Effector CD8-positive, alpha-beta T cell (primary cell): Measurements from ENCODE around the gene CCDC117.
A peak's percentile ranks its signal among the peaks of the same experiment; 100 is the strongest.
"Not testable (repeated sequence)": the region's sequence is repeated elsewhere in the genome, so short reads cannot be mapped to it uniquely, and the experiment has no call there.

Experiments
- DNase-seq: peaks from one replicate; lab custom pipeline; 2025; lab: John Stamatoyannopoulos, UW
- total RNA-seq, 4 experiments: gene quantifications; one replicate each; lab custom pipeline; 2026; lab: John Stamatoyannopoulos, UW

The CCDC117 gene, protein sequence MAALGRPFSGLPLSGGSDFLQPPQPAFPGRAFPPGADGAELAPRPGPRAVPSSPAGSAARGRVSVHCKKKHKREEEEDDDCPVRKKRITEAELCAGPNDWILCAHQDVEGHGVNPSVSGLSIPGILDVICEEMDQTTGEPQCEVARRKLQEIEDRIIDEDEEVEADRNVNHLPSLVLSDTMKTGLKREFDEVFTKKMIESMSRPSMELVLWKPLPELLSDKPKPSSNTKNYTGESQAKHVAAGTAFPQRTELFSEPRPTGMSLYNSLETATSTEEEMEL
- 38.5 to 49.7 (median 40.6) reads per million in 4 experiments for total RNA-seq

- peak; percentile 89 for DNase-seq
These were observed at the start of gene CCDC117 for GRCh38 chr22:28772633-28773460. CCDC117 (plus strand) TSS chr22:28772695; CDS start chr22:28772850, 155 bp downstream.

DNA sequence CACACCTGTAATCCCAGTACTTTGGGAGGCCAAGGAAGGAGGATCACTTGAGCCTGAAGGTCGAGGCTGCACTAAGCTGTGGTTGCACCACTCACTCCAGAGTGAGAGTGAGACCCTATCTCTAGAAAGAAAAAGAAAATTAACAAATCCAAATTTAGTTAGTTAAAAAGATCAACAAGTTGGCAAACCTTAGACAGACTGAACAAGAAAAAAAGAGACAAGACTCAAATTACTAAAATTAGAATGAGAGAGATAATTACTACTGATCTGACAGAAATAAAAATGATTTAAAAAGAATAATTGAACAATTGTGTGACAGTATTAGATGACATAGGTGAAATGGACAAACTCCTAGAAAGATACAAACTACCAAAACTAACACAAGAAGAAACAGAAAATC lies 44.5 kb upstream of the CCDC117 start:
- no peak for DNase-seq

- DNase-seq = no peak
These were observed 43.7 kb upstream of the CCDC117 start for GRCh38 chr22:28728621-28729313.

DNA sequence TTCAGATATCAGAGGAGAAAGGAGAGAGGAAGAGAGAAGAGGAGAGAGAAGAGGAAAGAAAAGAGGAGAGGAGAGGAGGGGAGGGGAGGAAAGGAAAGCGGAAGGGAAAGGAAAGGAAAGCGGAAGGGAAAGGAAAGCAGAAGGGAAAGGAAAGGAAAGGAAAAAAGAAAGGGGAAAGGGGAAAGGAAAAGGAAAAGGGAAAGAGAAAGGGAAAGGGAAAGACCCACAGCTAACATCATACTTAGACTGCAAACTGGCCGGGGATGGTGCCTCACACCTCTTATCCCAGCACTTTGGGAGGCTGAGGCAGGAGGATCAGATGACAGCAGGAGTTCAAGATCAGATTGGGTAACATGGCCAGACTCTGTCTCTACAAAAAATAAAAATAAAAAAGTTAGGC lies 42.3 kb upstream of the CCDC117 start:
- no peak for DNase-seq

DNA sequence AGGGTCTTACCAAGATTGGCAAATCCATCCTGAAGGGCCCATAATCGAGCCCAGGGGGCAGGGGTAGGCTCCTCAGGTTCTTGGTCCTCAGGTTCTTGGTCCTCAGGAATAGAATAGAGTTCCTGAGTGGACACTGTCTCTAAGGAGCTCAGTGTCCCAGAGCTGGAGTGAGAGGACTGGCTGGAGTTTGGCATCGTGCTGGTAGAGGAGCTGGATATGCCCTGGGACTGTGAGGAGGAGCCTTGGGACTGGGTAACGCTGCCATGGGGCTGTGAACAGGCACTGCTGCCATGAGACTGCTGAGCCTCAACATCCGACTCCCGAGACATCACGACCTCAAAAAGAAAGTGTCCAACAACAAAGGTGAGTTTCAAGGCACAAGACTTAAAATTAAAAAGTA lies 38.1 kb upstream of the CCDC117 start:
- DNase-seq = no peak

- no peak for DNase-seq
These were observed 36.0 kb upstream of the CCDC117 start for GRCh38 chr22:28736301-28737155.

GRCh38 chr22:28737701-28738100 lies 34.8 kb upstream of the CCDC117 start:
- no peak for DNase-seq

DNA sequence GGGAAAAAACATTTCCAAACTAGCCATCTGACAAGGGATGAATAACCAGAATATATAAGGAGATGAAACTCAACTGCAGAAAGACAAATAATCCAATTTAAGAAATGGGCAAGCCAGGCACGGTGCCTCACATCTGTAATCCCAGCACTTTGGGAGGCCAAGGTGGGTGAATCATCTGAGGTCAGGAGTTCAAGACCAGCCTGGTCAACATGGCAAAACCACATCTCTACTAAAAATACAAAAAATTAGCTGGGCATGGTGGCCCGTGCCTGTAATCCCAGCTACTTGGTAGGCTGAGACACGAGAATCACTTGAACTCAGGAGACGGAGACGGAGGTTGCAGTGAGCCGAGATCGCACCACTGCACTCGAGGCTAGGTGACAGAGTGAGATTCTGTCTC lies 33.6 kb upstream of the CCDC117 start:
- not testable (repeated sequence) for DNase-seq

GRCh38 chr22:28741200-28741784 lies 31.2 kb upstream of the CCDC117 start:
- DNase-seq = no peak

- DNase-seq = peak; percentile 95
These were observed 30.5 kb upstream of the CCDC117 start, which contains the start of the genes CHEK2 and HSCB for GRCh38 chr22:28741785-28742561. CHEK2 (minus strand) TSS chr22:28741820; CDS start chr22:28734721, 7,099 bp downstream. HSCB (plus strand) TSS chr22:28742039; CDS start chr22:28742096, 57 bp downstream.

DNA sequence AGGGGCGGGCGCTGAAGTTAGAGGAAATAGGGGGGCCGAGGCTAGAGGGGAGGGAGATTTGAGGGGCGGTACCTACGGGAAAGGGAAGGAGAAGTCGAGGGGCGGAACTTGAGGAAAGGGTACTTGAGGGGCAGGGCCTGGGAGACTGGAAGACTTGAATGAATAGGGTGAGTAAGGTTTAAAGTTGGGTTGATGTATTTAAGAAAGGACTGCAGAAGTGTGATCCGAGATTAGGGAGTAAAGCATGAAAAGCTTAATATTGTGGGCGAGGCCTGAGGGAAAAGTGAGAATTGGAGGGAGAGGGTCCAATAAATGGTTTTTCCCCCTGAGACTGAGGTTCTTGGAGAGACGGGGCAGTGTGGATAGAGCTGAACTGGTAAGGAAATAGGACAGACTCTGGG lies 29.9 kb upstream of the CCDC117 start:
- DNase-seq = no peak

DNA sequence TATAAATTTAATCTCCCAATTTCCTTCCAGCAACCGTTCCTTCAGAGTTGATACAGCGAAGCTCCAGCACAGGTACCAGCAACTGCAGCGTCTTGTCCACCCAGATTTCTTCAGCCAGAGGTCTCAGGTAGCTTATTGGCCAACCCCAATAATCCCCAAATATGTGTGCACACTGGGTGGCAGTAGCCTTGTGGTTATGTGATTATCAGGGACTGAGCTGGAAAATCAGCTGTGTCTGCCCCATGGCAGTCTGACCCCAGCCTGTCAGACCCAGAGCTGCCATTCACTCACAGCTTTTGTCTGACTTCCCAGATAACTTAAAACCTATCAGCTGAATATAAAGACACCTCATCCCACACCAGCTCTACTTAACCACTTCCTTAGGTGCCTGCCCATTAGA lies 28.6 kb upstream of the CCDC117 start:
- no peak for DNase-seq

DNA sequence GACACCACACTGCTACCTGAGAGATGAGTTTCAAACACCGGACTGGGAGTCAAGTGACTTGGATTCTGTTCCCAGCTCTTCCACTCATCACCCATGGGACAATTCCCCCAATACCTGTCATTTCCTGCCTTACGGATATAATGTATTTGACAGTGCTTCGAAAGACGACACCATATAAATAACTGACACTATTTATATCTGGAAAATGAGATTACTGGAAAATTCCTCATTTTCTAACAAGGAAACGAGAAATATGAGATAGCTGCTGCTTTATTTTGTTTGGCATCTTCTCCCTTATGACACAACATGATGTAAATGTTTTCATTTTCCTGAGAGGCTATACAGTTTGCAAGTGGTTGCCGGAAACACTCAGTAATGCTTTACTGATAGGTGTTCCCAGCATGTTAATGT lies 22.0 kb upstream of the CCDC117 start:
- no peak for DNase-seq

DNA sequence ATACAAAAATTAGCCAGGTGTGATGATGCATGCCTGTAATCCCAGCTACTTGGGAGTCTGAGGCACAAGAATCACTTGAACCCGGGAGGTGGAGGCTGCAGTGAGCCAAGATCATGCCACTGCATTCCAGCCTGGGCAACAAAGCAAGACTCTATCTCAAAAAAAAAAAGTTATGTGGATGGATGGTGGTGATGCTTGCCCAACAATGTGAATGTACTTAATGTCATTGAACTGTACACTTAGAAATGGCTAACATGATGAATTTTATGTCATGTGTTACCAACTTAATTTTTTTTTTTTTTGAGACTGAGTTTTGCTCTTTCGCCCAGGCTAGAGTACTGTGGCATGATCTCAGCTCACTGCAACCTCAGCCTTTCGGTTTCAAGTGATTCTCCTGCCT lies 18.0 kb upstream of the CCDC117 start:
- not testable (repeated sequence) for DNase-seq

DNA sequence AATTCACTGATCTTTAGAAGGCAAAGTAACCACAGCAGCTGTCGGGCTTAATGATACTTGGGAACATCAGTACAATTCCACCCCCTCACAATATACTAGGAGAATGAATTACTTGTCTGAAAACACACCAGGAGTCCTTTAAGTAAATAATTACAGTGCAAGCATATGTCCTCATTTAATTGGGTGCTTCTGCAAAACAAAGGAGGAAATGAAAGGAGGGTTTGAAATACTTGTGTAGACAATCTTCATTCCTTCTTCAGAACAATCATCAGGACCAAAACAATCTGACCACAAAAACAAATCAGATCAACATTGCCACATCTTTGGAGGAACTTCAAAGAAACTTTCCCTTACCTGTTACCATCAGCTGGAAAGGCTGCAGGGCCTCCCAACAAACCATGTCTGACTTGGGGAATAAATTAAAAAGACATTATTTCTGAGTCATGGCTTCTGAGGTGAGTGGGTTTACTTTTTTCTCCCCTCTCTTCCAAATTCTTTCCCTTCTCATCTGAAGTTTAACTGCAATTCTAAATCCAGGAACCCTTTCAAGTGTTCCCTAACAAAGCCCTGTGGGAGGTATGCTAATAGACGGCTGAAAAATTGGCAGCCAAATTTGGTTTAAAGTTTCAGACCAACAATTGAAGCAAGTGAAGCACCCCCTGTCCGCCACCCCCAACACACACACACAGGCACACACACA lies 12.5 kb upstream of the CCDC117 start:
- no peak for DNase-seq

GRCh38 chr22:28761449-28761755 lies 11.1 kb upstream of the CCDC117 start:
- DNase-seq = no peak

DNA sequence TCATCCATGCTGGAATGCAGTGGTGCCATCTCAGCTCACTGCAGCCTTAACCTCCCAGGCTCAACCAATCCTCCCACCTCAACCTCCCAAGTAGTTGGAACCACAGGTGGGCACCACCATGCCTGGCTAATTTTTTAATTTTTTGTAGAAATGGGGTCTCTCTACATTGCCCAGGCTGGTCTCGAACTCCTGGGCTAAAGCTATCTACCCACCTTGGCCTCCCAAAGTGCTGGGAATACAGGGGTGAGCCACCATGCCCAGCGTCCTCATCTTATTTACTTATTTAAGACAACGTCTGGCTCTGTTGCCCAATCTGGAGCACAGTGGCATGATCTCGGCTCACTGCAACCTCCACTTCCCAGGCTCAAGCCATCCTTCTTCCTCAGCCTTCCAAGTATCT lies 10.5 kb upstream of the CCDC117 start:
- not testable (repeated sequence) for DNase-seq

- no peak for DNase-seq
These were observed 5.9 kb upstream of the CCDC117 start for GRCh38 chr22:28766628-28767027.

DNA sequence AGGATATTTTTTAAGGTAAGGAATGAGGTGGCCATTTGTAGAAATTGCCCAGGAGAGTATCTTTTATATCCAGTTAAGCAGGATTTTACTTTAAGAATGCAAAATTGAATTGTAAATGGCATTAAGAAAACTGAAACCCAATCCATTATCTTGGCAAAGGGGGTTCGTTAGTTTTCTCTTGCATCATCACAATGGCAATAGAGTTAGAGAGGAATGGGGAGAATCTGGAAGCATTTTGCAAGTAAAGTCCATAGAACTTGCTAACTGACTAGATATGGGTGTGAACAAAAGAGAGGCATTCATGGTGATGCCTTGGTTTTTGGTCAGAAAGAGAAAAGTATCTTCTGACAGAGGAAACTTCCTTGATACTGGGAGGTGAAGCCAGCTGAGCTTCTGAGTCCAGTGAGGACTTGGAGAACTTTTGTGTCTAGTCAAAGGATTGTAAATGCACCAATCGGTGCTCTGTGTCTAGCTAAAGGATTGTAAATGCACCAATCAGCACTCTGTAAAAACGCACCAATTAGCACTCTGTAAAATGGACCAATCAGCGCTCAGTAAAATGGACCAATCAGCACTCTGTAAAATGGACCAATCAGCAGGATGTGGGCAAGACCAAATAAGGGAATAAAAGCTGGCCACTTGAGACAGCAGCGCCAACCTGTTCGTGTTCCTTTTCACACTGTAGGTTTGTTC lies 3.6 kb upstream of the CCDC117 start:
- no peak for DNase-seq
